ENCODE measurements around the gene RPS6KB1.

DNA sequence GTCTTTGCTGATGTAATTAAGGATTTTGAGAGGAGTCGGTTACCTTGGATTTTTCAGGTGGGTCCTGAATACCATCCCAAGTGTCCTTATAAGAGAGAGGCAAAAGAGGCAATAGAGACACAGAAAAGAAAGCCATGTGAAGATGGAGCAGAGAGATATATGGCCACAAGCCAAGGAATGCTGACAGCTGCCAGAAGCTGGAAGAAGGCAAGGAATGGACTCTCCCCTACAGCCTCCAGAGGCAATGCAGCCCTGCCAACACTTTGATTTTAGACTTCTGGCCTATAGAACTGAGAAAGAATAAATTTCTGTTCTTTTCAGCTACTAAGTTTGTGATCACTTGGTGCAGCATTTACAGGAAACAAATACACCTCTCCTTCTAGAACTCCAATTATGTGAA is 79.9 kb downstream of the RPS6KB1 start:
- TF ChIP-seq, protein P1, sequence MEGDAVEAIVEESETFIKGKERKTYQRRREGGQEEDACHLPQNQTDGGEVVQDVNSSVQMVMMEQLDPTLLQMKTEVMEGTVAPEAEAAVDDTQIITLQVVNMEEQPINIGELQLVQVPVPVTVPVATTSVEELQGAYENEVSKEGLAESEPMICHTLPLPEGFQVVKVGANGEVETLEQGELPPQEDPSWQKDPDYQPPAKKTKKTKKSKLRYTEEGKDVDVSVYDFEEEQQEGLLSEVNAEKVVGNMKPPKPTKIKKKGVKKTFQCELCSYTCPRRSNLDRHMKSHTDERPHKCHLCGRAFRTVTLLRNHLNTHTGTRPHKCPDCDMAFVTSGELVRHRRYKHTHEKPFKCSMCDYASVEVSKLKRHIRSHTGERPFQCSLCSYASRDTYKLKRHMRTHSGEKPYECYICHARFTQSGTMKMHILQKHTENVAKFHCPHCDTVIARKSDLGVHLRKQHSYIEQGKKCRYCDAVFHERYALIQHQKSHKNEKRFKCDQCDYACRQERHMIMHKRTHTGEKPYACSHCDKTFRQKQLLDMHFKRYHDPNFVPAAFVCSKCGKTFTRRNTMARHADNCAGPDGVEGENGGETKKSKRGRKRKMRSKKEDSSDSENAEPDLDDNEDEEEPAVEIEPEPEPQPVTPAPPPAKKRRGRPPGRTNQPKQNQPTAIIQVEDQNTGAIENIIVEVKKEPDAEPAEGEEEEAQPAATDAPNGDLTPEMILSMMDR (IDR thresholded peaks at IDR 0.05; ENCODE audit: insufficient read depth, low read length), result no peak
- TF ChIP-seq POLR2AphosphoS5 (IDR thresholded peaks at IDR 0.05; ENCODE audit: low read depth), result no peak
- TF ChIP-seq, protein P2, sequence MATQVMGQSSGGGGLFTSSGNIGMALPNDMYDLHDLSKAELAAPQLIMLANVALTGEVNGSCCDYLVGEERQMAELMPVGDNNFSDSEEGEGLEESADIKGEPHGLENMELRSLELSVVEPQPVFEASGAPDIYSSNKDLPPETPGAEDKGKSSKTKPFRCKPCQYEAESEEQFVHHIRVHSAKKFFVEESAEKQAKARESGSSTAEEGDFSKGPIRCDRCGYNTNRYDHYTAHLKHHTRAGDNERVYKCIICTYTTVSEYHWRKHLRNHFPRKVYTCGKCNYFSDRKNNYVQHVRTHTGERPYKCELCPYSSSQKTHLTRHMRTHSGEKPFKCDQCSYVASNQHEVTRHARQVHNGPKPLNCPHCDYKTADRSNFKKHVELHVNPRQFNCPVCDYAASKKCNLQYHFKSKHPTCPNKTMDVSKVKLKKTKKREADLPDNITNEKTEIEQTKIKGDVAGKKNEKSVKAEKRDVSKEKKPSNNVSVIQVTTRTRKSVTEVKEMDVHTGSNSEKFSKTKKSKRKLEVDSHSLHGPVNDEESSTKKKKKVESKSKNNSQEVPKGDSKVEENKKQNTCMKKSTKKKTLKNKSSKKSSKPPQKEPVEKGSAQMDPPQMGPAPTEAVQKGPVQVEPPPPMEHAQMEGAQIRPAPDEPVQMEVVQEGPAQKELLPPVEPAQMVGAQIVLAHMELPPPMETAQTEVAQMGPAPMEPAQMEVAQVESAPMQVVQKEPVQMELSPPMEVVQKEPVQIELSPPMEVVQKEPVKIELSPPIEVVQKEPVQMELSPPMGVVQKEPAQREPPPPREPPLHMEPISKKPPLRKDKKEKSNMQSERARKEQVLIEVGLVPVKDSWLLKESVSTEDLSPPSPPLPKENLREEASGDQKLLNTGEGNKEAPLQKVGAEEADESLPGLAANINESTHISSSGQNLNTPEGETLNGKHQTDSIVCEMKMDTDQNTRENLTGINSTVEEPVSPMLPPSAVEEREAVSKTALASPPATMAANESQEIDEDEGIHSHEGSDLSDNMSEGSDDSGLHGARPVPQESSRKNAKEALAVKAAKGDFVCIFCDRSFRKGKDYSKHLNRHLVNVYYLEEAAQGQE (IDR thresholded peaks at IDR 0.05; ENCODE audit: insufficient replicate concordance, low read depth), result no peak
